GM18505 (cell line): ENCODE results near the gene SLC26A6.

Experiments
- ATAC-seq: cut with Tn5 transposase; IDR thresholded peaks from one replicate; pipeline ENCODE4 v1.9.1; 2021; ENCODE audit not compliant: unreplicated experiment
- POLR2A ChIP-seq: IDR thresholded peaks from 4 replicates; pipeline ENCODE4 v1.6.1; 2011; ENCODE audit warnings: borderline replicate concordance; ENCODE audit not compliant: insufficient read depth, insufficient read length; ENCODE audit errors: extremely low read depth

The SLC26A6 gene

DNA sequence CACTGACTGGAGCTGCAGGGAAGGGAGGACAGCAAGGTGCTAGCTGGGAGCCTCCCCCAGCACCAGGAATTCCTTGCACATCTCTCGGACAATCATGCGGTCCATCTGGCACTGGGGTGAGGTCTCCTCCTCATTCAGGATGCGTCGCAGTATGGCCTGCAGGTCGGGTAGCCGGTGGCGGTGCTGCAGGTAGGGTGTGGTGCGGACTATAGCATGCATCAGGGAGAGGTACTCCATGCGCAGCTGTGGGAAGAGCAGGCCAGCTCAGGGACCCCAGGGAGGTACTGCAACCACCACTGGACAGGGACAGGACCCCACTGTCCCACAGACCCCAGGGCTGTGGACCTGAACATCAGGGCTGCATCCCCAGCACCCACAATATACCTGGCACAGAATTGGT lies 39.2 kb upstream of the SLC26A6 start:
- ATAC-seq, result no peak
- no peak for TF ChIP-seq POLR2A

DNA sequence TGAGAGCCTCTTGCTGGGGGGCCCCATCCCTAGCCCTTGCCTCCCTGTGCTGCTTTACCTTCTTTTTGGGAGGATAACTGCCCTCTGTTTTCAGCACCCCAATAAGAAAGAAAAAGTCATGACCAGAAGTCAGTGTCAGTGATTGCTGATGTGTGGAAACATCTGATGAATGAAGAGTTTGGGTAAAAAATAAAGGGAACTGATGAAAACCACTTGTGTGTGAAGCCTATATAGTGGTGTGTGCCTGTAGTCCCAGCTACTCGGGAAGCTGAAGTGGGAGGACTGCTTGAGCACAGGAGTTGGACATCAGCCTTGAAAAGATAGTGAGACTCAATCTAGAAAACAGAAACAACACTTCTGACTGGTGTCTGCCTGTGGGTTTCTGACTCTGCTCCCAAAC lies 37.3 kb upstream of the SLC26A6 start:
- TF ChIP-seq POLR2A, result no peak
- ATAC-seq, result no peak

- ATAC-seq, result no peak
- TF ChIP-seq POLR2A, result no peak
These were observed 29.7 kb upstream of the SLC26A6 start for GRCh38 chr3:48664929-48665328.

- no peak for ATAC-seq
These were observed 29.0 kb upstream of the SLC26A6 start for GRCh38 chr3:48664313-48664644.

GRCh38 chr3:48663489-48664312 lies 28.4 kb upstream of the SLC26A6 start:
- ATAC-seq, result peak; percentile 72
- peak; percentile 72 for TF ChIP-seq POLR2A

More at GRCh38 chr3:48664313-48664644, 29.0 kb upstream of the SLC26A6 start:
- no peak for TF ChIP-seq POLR2A

- TF ChIP-seq POLR2A, result peak; percentile 35
- no peak for ATAC-seq
These were observed 27.7 kb upstream of the SLC26A6 start, which contains the start of gene CELSR3 for GRCh38 chr3:48662753-48663488. TSS of gene CELSR3 (minus strand) at chr3:48662886. CDS start at chr3:48662634, 252 bp downstream.

DNA sequence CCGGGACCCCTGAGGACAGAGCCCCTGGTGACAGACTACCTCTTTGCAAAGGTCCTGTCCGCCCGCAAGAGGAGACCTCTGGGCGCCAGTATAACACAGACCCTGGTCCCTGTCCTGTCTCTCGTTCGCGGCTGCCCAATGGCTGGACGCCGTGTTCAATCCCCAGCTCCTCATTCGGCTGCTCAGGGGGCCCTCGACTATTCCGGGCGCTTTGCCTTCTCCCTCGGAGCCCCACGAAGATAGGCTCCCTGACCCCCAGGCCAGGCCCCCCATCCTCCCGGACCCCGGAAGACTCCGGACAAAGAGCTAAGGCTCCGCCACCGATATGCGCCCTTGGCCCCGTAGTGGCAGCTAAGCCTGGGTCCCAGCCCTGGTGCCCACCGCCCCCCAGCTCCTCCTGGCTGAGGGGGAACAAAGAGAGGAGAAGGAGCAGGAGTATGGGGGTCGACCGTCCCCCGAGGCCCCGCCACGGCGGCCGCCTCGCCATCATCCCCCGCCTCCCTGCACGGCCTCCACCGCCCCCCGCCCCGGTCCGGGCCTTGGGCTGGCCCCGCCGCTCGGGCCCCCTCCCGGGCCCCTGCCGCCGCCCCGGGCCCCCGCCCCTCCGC lies 27.0 kb upstream of the SLC26A6 start:
- ATAC-seq, result no peak
- TF ChIP-seq POLR2A, result no peak

DNA sequence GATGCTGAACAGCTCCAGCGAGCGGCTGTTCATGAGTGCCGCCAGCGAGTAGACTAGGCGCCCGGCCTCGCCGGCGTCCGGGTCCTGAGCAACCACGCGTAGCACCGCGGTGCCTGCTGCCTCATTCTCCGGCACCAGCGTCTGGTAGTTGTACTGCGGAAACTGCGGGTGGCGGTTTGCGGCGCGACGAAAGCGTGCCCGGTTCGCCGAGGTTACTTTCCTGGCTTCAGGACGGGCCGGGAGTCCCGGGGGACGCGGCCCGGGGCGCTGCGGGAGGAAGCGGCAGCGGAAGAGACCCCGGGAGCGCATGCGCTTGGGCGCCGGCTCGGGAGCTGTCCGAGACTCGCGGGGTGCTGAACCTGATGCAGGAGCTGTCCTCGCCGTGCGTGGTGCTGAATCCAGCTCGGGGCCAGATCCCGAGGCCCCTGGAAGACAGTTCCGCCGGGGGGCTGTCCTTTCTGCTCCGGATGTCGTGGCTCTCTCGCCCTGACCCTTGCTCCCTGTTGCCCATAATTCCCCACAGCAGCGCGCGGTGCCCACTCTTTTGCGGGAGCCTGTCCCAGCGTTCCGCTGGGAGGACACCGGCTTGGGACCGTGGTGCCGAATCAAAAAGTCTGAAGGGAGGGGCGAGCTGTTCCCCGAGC lies 26.4 kb upstream of the SLC26A6 start:
- ATAC-seq, result no peak
- TF ChIP-seq POLR2A, result no peak

- no peak for ATAC-seq
- no peak for TF ChIP-seq POLR2A
These were observed 25.6 kb upstream of the SLC26A6 start for GRCh38 chr3:48660800-48661400.

DNA sequence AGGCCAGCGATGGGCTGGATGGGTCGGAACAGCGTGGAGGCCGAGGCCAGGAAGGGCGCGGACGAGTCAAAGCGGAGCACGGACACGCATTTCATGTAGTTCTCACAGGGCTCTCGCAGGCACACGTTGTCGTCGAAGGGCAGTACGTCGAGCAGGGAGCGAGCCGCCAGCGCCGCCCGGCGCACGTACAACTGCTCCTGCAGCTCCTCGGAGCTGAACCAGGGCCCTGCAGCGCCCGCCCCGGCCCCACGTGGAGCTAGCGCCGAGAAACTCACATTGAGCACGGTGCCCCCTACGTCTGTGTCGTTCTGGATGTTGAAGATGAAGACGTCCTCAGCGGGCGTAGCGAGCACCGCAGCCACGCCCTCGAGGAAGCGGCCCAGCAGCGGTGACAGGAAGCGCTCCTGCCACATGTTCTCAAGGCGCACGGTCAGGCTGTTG lies 21.6 kb upstream of the SLC26A6 start:
- ATAC-seq, result no peak

GRCh38 chr3:48656061-48656840 lies 21.0 kb upstream of the SLC26A6 start:
- peak; percentile 50 for ATAC-seq
- TF ChIP-seq POLR2A, result no peak

More for the DNA sequence above, 21.6 kb upstream of the SLC26A6 start:
- TF ChIP-seq POLR2A, result no peak

DNA sequence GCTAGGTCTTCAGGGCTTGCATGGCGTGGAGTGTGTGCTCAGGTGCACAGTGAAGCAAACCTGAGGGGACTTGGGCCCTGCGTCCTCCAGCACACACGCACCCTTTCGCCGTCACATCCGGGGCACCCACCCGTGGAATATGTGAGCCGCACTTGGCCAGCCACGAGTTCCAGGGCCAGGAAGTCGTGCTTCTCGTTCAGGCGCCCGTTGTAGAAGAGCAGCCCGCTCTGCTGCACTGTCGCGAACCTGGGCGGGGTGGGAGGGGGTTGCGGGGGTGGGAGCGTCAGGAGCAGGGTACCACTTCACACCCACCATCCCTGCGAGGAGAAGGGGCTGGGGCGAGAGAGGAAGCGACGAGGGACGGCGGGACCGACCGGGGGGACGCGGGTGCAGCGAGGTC lies 20.3 kb upstream of the SLC26A6 start:
- ATAC-seq, result peak; percentile 4
- no peak for TF ChIP-seq POLR2A
